HG03575 (cell line): ENCODE results near the gene CD82.

ENCODE experiments used
- ATAC-seq: cut with Tn5 transposase; IDR thresholded peaks from one replicate; pipeline ENCODE4 v1.9.1; 2021; ENCODE audit not compliant: unreplicated experiment, insufficient number of reproducible peaks, low FRiP score; ENCODE audit errors: extremely low read depth

The CD82 gene

DNA sequence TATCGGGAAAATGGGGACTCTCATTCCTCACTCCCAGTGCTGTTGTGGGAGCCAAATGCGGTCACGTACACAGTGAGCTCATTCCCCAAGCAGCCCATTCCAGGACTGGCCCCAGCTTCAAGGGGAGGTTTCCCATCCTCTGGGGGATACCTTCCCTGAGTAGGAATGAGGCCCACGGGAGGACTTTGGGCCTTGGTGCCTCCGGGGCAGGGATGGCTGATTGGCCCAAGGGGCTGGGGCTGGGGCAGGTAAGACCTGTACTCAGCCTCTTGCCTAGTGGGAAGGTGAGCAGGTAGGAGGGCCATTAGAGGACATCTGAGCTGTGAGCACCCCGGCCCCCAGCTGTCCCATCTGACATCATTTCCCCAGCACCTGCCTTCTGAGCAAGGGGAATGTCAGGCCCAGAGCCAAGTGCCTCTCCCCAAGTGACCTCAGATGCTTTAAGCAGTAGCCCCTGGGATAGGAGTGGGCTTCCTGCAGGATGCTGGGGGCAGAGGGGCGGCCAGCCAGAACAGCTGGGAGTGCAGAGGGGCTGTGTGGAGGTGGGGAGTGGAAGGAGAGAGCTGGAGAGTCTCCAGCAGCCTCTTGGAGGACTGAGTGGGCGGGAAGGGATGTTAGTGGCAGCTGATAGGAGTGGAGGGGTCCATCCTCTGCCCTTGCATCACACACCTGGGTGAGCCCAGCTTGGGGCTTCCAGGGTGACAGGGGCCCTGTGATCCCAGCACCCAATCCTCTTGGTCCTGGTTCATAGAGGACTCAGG is 58.4 kb downstream of the CD82 start:
- ATAC-seq = no peak

- no peak for ATAC-seq
Measured at GRCh38 chr11:44624761-44625221, 59.3 kb downstream of the CD82 start.

GRCh38 chr11:44625759-44626523 is 60.5 kb downstream of the CD82 start:
- ATAC-seq = no peak

GRCh38 chr11:44626645-44627044 is 61.2 kb downstream of the CD82 start:
- ATAC-seq = no peak

GRCh38 chr11:44627165-44627789 is 61.8 kb downstream of the CD82 start:
- ATAC-seq = no peak

DNA sequence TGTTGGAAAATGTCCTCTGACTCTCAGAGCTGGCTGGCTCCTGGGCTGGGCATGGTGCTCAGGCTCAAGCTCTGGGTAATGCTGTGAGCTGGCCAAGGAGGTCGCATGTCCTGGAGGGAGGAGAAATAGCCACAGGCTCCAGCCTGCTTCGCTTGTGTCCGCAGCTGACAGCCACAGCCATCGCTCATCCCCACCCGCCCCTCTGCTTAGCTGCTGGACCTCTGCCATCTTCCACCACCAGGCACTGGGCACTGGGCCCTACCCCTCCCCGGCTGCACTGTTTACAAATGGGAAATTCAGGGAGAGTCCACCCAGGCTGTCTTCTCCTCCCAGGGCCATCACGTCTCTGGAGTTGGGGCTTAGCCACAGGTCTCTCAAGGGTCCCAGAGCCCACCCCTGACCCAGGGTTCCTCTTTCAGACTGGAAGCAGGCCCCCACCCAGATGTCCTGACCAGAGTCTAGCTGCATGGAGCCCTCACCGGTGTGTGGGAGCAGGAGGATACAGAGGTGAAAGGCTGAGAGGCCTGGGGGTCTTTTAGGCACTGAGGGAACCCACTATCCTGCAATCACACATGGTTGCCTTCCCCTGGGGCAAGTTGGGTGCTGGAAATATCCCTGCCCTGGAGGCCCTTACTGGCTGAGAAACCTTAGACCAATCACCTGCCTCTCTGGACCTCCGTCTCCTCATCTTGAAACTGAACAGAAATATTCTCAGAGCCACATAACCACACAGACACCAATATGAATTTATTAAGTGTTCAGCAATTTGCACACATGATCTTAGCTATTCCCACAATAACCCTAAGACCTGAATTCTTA is 62.7 kb downstream of the CD82 start:
- no peak for ATAC-seq

GRCh38 chr11:44628730-44629700 is 63.6 kb downstream of the CD82 start:
- ATAC-seq = no peak

DNA sequence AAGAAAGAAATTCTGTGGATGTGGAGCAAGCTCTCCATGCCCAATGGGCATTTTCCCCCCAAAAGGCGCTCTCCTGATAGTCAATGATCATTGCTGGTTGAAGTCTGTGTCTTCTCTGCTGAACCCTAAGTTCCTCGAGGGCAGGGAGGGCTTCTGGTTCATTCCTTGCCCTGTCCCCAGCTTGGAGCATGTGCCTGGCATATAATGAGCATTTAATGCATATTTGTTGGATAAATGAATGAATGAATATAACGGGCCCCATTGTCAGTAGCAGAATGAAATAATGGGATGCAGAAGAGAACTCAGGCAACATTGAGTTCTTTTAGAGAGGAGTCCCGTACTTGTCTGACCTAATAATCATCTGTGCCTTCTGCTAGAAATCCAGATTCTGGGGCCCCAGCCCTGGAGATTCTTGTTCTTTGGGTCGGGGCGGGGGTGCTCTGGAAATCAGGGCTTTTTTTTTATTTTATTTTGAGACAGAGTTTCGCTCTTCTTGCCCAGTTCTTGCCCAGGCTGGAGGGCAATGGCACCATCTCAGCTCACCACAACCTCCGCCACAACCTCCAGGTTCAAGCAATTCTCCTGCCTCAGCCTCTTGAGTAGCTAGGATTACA is 64.4 kb downstream of the CD82 start:
- no peak for ATAC-seq

DNA sequence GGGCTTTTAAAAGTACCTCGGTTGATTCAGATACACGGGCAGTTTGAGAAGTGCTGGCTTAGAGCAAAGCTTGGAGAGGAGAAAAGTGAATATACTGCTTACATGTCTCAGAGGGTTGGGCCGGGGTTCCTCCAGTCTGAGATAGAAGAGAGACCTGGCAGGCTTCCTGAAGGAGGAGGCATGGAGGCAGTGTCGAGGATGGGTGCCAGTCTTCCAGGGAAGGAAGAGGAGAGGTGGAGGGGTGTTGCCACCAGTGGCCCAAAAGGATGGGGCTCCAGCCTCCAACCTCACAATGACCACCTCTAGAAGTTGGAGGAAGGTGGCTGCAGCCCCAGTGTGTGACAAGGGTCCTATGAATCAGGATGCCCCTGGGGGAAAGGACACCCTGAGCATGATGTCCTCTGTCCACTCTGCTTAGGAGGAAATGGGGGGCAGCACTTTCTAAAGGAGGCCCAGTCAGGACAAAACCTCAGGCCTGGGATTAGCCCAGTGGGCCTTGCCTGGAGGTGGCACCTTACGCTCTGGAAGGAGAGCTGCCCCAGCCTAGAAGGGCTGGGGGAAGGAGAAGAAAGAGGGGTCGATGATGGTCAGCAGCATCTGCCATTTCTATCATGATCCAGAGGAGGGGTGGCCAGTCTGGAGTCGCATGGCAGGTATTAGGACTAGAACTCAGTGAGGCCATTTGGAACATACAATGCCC is 65.2 kb downstream of the CD82 start:
- no peak for ATAC-seq

GRCh38 chr11:44631831-44632230 is 66.4 kb downstream of the CD82 start:
- ATAC-seq = no peak

DNA sequence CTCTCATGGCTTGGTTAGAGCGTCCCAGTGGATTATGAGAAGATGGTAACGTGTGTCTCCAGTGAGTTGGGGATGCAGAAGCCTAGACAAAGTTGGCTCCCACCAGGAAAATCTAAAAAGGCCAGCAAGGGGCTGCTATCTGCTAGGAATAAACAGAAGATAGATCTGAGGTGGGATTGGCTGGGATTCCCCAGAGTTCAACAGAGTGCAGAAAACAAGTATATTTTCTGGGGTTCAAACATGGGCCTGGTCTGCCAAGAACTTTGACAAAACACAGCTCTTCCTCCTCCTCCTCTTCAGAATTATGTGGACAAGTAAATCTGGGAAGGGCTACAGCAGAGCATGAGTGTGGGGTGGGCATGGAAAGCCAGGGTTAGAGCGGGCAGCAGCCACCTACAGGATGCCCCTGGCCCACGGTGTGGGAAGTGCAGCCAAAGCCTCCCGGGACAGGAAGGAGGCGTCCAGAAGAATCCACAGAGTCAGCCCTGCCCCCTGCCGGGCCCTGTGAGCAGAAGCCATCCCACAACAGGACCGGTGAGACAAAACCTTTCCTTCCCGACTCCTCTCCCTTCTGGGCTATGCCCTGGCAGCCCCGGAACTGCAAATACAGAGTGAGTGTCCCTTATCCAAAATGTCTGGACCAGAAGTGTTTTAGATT is 67.1 kb downstream of the CD82 start:
- no peak for ATAC-seq

- no peak for ATAC-seq
Measured at GRCh38 chr11:44633641-44634040, 68.2 kb downstream of the CD82 start.

- no peak for ATAC-seq
Measured at GRCh38 chr11:44634401-44635281, 69.2 kb downstream of the CD82 start.

- ATAC-seq = no peak
Measured at GRCh38 chr11:44637487-44637886, 72.0 kb downstream of the CD82 start.

GRCh38 chr11:44638032-44638431 is 72.6 kb downstream of the CD82 start:
- no peak for ATAC-seq

- ATAC-seq = no peak
Measured at GRCh38 chr11:44643217-44643616, 77.8 kb downstream of the CD82 start.
